Endothelial cell of umbilical vein (primary cell): ENCODE results near the gene NDUFAF2.

ENCODE experiments used
- FOS ChIP-seq: IDR thresholded peaks from 2 replicates; pipeline ENCODE4 v1.6.1; 2011; ENCODE audit warnings: mild to moderate bottlenecking, low read length, moderate library complexity, borderline replicate concordance; ENCODE audit not compliant: insufficient read depth
- POLR2A ChIP-seq: IDR thresholded peaks from 2 replicates; pipeline ENCODE4 v1.6.1; 2012; ENCODE audit warnings: low read depth, mild to moderate bottlenecking, control low read depth, low read length
- POLR2AphosphoS5 ChIP-seq: IDR thresholded peaks from 2 replicates; pipeline ENCODE4 v1.6.1; 2012; ENCODE audit warnings: low read depth, mild to moderate bottlenecking, control low read depth, low read length, moderate library complexity; ENCODE audit not compliant: insufficient read depth
- TF ChIP-seq, protein P1 (sequence below), 2 donors: IDR thresholded peaks; 1 replicate in 1 of 2; 2 replicates in 1 of 2; pipeline ENCODE4 v1.5.1; 2011; ENCODE audit warnings: low read length in 2 of 2, mild to moderate bottlenecking in 2 of 2, moderate library complexity in 2 of 2, control low read depth in 1 of 2, inconsistent platforms in 1 of 2, low read depth in 1 of 2; ENCODE audit not compliant: insufficient read depth in 1 of 2; ENCODE audit errors: extremely low read depth in 1 of 2

DNA sequence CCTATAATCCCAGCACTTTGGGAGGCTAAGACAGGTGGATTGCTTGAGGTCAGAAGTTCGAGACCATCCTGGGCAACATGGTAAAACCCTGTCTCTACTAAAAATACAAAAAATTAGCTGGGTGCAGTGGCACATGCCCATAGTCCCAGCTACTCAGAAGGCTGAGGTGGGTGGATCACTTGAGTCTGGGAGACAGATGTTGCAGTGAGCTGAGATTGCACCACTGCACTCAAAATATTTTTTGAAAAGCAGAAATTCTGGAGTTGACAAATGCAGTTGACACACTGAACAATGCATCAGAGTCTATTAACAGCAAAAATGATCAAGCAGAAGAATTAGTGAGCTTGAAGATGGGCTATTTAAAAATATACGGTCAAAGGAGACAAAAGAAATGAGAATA lies 35.5 kb downstream of the NDUFAF2 start:
- TF ChIP-seq POLR2A (no peak), POLR2AphosphoS5 (no peak), FOS (no peak)
- TF ChIP-seq, protein P1, sequence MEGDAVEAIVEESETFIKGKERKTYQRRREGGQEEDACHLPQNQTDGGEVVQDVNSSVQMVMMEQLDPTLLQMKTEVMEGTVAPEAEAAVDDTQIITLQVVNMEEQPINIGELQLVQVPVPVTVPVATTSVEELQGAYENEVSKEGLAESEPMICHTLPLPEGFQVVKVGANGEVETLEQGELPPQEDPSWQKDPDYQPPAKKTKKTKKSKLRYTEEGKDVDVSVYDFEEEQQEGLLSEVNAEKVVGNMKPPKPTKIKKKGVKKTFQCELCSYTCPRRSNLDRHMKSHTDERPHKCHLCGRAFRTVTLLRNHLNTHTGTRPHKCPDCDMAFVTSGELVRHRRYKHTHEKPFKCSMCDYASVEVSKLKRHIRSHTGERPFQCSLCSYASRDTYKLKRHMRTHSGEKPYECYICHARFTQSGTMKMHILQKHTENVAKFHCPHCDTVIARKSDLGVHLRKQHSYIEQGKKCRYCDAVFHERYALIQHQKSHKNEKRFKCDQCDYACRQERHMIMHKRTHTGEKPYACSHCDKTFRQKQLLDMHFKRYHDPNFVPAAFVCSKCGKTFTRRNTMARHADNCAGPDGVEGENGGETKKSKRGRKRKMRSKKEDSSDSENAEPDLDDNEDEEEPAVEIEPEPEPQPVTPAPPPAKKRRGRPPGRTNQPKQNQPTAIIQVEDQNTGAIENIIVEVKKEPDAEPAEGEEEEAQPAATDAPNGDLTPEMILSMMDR (IDR thresholded peaks at IDR 0.05; ENCODE audit: extremely low read depth in 1 of 2, insufficient read depth in 1 of 2, low read depth in 1 of 2, low read length in 2 of 2), result no peak
